Lower leg skin (tissue), 3 donors: ENCODE measurements around the gene PCED1A.

ENCODE experiments used
- CTCF ChIP-seq, 3 donors: fragments of 450-650 bp; IDR thresholded peaks; one replicate each; pipeline ENCODE4 v1.5.1; 2016; ENCODE audit warnings: antibody characterized with exemption in 3 of 3, mild to moderate bottlenecking in 3 of 3, moderate library complexity in 2 of 3
- POLR2A ChIP-seq, 2 donors: fragments of 450-650 bp; IDR thresholded peaks; one replicate each; pipeline ENCODE4 v1.6.1; 2016 to 2017; ENCODE audit warnings: antibody characterized with exemption in 2 of 2, mild to moderate bottlenecking in 1 of 2, moderate library complexity in 1 of 2

- TF ChIP-seq CTCF (IDR thresholded peaks at IDR 0.05): no peak
- no peak for TF ChIP-seq POLR2A (IDR thresholded peaks at IDR 0.05)
These were observed 24.6 kb upstream of the PCED1A start for GRCh38 chr20:2865101-2865500.
